Cardiac muscle cell (in vitro differentiated cells and primary cell): ENCODE measurements around the gene PRRC2A. TPM values are rescaled to one million over a fixed set of nuclear protein-coding genes. Genes with fewer than 3 reads are reported as not detected.

ENCODE experiments used
- DNase-seq, 2 donors: peaks; one replicate each; pipeline versions ENCODE4 v3.0.0 to v3.0.0-alpha.2; 2010 to 2017; ENCODE audit warnings: low read depth in 1 of 2, low spot score in 1 of 2
- H3K27ac ChIP-seq: fragments of 200-600 bp; sonication (generic); 2 replicates; pipeline ENCODE4 v1.5.1; 2016
- H3K27me3 ChIP-seq: fragments of 200-600 bp; sonication (generic); 2 replicates; pipeline ENCODE4 v1.6.0; 2016; ENCODE audit warnings: control low read depth
- H3K36me3 ChIP-seq: fragments of 200-600 bp; sonication (generic); 2 replicates; pipeline ENCODE4 v1.5.1; 2016; ENCODE audit warnings: control low read depth
- H3K4me1 ChIP-seq: fragments of 200-600 bp; sonication (generic); 2 replicates; pipeline ENCODE4 v1.8.1; 2017; ENCODE audit warnings: low read depth, mild to moderate bottlenecking, mixed run types
- H3K4me3 ChIP-seq: fragments of 200-600 bp; sonication (generic); 2 replicates; pipeline ENCODE4 v1.5.1; 2016; ENCODE audit warnings: mild to moderate bottlenecking
- H3K9me3 ChIP-seq: fragments of 200-600 bp; sonication (generic); 2 replicates; pipeline ENCODE4 v1.5.1; 2017; ENCODE audit warnings: low read depth, mild to moderate bottlenecking, control low read depth
- CTCF ChIP-seq: IDR thresholded peaks from 2 replicates; pipeline ENCODE4 v1.5.1; 2012; ENCODE audit warnings: low read depth, mild to moderate bottlenecking, low read length
- polyA plus RNA-seq: library from polyadenylated mRNA; unstranded; fragments of >200 nt; fragmentation: Nextera tagmentation; extraction: Ambion mirVana; gene quantifications from 2 replicates; pipeline ENCODE4 v1.2.1, GENCODE V29; 2016
- total RNA-seq: library from RNA; depleted of rRNA; stranded (reverse); fragments of >200 nt; gene quantifications from 2 replicates; pipeline ENCODE4 v1.2.3, GENCODE V29; 2016

PRRC2A gene
- total and polyA plus RNA-seq, 2 experiments from 2014 or later = 70.2 to 208 TPM

DNA sequence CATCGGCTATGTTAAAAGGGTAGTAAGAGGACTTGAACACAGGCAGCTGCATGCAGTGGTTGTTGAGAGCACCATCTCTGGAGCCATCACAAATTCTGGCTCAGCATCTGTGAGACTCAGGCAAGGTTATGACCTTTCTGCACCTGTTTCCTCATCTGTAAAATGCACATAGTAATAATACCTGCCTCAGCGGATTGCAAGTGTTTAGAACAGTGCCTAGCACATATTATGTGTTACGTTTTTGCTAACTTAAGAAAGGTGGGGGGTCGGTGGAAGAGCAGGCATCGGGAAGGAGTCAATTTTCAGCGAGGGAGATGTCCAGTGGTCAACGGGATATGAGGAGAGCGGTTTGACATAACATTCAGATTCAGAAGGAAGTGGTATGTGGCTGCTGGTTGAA is 57.4 kb downstream of the PRRC2A start:
- DNase-seq = no peak
- H3K27ac ChIP-seq = no peak overlapping the region
- peaks cover 10% of the 10 kb centered on the region for H3K27me3 ChIP-seq
- no peak for TF ChIP-seq CTCF
- no peaks in the 10 kb centered on the region for H3K9me3 ChIP-seq
- H3K4me1 ChIP-seq = peaks cover 2% of the 10 kb centered on the region
- H3K4me3 ChIP-seq = no peak overlapping the region
- H3K36me3 ChIP-seq = no peaks in the 10 kb centered on the region

- no peaks in the 10 kb centered on the region for H3K36me3 ChIP-seq
- DNase-seq = peak; percentile 83 to 94
- peaks cover 2% of the 10 kb centered on the region for H3K4me1 ChIP-seq
- H3K9me3 ChIP-seq = no peaks in the 10 kb centered on the region
- TF ChIP-seq CTCF = peak; percentile 54
- H3K27me3 ChIP-seq = peaks cover 10% of the 10 kb centered on the region
- H3K4me3 ChIP-seq = peak within 1 kb of the TSS; percentile 28
- no peak within 1 kb of the TSS for H3K27ac ChIP-seq
Observed at GRCh38 chr6:31680226-31681134, 60.0 kb downstream of the PRRC2A start, which contains the start of gene LY6G5C. Gene LY6G5C, minus strand, starts transcription at chr6:31681067. Its CDS starts 694 bp downstream, at chr6:31680373.

DNA sequence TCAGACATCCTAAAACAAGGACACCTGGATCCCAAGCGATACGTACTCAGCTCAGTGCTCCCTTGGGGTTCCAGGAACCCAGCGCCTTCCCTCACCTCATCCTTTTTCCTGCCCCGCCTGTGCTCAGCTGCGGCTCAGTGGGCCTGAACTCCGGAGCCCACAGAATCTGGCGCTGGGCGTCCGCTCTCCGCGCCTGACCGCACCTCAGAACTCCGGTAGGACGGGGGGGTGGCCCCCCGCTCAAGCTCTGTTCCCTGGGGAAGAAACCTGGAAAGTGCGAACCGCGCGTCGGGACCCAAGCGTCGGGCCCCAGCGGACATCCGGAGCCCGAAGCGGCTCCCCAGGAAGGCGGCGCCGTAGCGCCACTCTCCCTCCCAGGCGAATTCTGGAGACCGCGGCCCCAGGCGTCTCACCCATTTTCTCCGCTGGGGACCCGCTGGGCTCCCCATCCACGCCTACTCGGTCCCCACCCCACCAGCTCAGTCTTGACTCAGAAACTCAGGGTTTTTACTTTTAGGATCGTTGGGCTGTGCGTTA is 60.7 kb downstream of the PRRC2A start:
- peak; percentile 31 for TF ChIP-seq CTCF
- peak in 1 of 2 donors; percentile 52 for DNase-seq
- no peaks in the 10 kb centered on the region for H3K9me3 ChIP-seq

GRCh38 chr6:31683591-31683990 is 63.1 kb downstream of the PRRC2A start:
- H3K9me3 ChIP-seq = no peaks in the 10 kb centered on the region
- peak overlapping the region; percentile 29 for H3K4me3 ChIP-seq
- peaks cover 10% of the 10 kb centered on the region for H3K27me3 ChIP-seq
- no peak for TF ChIP-seq CTCF
- no peak overlapping the region for H3K27ac ChIP-seq
- peaks cover 2% of the 10 kb centered on the region for H3K4me1 ChIP-seq
- DNase-seq = no peak
- H3K36me3 ChIP-seq = peaks cover 22% of the 10 kb centered on the region

More for the DNA sequence above, 60.7 kb downstream of the PRRC2A start:
- H3K27ac ChIP-seq = no peak overlapping the region
- H3K27me3 ChIP-seq = peaks cover 10% of the 10 kb centered on the region
- H3K4me3 ChIP-seq = peak overlapping the region; percentile 28
- peaks cover 4% of the 10 kb centered on the region for H3K36me3 ChIP-seq
- H3K4me1 ChIP-seq = peaks cover 2% of the 10 kb centered on the region

DNA sequence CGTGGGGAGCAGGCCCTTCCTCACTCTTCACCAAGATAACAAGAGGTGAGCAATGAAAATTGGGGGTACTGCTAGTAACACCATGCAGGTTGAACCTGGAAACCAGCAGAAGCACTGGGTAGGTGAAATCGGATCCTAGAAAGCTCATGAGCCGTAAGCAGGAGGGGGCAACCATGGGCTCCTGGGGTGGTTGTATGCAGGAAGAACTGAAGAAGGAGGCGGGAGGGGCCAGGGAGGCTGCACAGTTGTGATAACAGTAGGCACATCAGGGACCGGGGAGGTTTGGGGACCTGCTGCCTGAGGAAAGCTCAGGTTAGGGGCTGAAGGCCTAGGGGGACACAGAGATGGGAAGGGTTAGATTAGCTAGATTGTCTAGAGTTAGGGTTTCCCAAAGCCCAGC is 66.0 kb downstream of the PRRC2A start:
- H3K4me3 ChIP-seq = no peak overlapping the region
- DNase-seq = no peak
- H3K27ac ChIP-seq = no peak overlapping the region
- peaks cover under 1% of the 10 kb centered on the region for H3K4me1 ChIP-seq
- H3K36me3 ChIP-seq = peaks cover 32% of the 10 kb centered on the region
- no peaks in the 10 kb centered on the region for H3K9me3 ChIP-seq
- no peak for TF ChIP-seq CTCF
- peaks cover 9% of the 10 kb centered on the region for H3K27me3 ChIP-seq
